GM21717 (cell line): Measurements from ENCODE around the gene SOX8.

Experiments
- ATAC-seq: cut with Tn5 transposase; IDR thresholded peaks from one replicate; pipeline ENCODE4 v1.9.1; 2021; ENCODE audit warnings: mild to moderate bottlenecking, moderate library complexity; ENCODE audit not compliant: unreplicated experiment

SOX8 gene

DNA sequence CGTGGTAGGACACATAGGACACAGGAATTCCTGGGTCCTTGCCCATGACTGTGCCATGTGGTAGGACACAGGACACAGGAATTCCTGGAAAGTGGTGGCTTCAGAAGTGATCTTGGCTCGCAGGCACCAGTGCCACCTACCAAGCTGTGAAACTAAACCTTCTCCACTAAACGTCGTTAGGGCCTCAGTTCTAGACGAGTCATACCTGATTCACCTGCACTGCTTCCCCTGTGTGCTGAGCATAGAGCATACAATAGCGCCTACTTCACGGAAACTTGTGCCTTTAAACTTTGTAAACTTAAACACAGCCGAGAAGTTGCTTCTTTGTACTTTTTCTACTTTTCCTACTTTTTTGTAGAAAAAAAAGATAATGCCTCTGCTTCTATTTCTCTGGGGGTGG lies 4.8 kb downstream of the SOX8 start:
- no peak for ATAC-seq

DNA sequence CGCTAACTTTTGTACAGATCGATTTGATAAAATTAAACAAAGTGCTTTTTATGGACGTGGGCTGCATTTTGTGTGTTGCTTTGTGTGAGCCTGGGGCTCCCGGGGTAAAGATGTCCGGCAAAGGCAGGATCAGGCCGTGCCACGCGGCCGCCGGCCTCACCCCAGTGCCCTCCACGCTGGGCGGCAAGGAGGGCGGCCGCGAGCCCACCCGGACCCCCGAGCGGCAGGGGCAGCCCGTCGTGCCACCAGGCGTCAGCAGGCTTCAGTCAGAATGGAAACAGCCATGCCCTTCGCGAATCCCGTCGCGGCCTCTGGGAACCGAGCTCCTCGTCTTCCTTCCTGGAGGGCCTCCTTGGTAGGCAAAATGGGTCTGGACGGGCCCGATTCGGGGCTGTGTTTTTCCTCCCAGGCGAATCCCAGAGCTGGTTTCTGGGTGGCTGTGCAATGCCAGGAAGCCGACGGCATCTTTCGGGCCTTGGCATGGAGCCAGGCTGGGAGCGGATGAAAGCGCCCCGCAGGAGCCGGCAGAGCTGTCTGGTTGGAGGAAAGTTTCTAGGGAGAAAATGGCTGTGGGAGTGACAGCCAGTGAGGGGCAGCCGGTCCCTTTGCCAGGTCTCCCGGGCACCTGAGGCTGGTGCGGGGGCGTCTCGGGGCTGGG lies 5.5 kb downstream of the SOX8 start:
- no peak for ATAC-seq

DNA sequence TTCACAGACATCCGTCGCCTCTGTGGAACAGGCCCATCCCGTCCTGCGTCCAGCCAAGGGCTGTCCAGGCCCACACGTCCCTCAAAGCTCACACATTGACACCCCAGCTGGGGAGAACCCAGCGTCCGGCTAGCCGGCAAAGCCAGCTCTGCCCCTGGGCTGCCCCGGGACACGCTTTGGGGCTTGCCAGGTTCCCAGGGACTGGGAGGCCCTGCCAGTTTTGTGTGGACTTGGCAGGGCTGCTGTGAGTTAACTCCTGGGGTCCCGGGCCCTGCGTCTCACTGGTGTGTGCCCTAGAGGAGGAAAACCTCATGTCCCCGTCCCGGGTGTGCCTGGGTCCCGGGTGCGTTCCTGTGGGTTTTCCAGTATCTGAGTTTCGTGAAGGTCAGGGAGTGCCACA lies 6.3 kb downstream of the SOX8 start:
- ATAC-seq = no peak

DNA sequence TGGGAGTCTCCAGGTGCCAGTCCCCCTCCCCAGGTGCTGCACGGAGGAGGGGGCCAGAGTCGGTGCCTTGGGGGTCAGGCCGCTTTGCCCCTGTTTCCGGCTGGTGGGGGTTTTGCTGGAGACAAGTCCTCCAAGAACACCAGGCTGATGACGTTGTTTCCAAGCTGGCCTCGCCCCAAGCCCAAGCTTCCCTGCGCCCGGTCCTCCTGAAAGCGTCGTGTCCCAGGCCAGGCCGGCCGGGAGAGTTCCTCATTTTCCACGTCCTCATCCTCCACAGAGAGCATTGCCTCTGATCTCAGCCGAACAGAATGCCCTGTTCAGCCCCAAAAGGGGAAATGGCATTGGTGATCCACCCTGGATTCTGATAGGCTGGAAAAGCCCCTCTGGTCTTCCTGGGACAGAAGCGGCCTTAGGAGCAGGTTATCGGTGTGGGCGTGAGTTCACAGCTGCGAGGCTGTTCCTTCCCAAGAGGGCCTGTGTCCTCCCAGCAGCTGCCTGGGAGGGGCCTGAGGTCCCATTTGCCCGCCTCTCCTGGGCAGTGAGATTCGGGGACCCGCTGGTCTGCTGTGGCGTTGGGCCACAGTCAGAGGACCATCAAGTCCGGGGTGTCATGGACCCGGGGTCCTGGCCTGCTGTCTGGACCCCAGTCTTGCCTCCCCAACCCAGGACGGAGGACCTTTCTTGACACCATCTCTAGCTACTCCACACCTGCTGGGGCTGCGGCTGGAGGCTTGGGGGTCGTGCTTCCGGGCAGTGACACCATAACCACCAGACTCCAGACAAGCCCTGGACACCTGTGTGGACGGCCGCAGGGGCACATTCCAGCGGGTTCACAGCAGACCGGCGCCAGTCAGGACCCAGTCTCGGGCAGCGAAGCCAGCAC lies 7.1 kb downstream of the SOX8 start:
- ATAC-seq = no peak

DNA sequence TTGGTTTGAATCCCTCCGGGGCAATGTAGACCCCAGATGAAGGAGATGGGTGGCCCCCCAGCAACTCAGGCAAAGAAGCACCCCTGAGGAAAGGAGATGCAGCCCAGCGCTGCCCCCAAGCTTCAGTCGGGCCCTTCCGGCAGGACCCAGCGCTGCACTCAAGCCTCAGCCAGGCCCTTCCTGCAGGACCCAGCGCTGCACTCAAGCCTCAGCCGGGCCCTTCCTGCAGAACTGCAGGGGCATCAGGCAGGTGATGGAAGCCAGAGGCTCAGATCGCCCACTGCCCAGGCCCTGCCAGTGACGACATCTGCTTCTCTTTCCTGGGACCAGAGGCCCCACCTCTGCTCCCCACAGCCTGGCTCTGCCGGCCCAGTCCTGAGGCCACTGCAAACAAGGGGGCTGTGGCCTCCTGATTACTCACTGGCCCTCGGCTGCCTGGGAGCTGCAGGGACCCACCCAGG lies 7.8 kb downstream of the SOX8 start:
- ATAC-seq = no peak

DNA sequence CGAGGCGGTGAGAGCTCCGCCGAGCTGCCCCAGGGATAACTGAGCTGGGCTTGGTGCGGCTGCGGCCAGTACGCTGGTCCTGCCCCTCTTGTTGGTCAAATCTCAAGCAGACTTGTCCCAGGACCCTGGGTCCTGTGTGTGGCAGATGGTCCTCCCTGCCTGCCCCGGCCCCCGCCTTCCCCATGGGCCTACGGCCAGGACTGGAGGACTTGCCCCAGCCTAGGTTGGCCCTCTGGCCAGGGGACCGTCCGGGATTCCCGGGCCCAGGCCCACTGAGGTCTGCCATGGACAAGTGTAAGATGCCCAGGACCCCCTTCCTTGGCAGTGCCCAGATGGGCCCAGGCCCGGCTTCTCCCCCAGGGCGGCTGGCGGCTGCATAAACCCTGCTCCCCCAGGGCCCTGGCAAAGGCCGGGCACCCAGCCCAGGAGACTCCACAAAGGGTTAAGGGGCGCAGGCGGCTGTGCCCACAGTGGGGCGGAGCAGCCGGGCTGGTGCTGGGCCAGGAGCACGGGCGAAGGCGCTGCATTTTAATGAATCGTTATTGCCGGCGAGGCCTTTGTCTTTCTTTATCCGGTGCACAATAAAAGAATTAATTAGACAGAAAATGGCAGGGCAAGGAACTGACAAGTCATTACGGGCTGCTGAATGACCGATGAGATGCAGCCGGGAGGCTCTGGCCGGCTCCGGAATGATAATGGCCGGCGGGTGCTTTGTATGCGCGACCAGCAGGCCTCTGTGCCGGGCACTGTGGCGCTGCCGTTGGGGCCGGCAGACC lies 9.1 kb downstream of the SOX8 start:
- ATAC-seq = no peak

DNA sequence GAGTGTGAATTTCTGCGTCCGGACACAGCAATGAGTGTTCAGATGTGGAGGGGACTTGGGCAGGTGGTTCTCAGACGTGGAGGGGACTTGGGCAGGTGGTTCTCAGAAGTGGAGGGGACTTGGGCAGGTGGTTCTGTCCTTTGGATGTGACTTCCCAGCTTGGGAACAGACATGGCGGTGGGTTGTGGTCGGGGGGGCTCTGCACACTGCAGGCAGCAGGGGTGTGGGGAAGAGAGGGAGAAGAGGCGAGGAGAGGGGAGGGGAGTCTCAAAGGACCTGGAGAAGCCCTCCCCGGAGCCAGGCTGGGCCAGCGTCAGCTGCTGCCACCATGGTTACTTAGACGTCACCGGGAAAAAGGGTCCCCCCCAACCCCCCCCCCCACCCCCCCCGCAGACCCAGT lies 9.8 kb downstream of the SOX8 start:
- no peak for ATAC-seq

DNA sequence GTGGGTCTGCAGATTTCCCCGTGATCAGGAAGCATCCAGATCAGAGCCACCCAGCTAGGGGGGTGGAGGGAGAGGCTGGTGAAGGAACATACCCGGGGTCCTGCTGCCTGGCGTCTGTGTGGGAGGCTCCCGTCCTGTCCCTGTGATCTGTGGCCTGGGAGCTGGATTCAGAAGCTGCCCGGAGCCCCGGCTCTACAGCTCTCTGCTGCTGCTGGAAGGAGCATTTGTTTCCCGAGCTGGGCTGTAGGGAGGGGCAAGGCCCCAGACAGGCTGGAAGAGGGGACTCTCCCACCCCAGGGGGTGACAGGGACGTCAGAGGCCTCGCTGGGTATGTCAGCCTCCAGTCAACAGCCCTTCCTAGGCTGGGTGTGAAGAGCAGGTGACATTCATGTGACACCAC lies 10.2 kb downstream of the SOX8 start:
- ATAC-seq = no peak

DNA sequence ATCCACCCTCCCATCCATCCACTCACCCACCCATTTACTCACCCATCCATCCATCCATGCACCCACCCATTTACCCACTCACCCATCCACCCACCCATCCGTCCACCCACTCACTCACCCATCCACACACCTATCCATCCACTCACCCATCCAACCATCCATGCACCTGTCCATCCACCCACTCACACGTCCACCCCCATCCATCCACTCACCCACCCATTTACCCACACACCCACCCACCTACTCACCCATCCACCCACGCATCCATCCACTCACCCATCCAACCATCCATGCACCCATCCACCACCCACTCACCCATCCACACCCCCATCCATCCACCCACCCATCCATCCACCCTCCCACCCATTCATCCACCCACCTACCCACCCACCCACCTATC lies 12.2 kb downstream of the SOX8 start:
- ATAC-seq = no peak

DNA sequence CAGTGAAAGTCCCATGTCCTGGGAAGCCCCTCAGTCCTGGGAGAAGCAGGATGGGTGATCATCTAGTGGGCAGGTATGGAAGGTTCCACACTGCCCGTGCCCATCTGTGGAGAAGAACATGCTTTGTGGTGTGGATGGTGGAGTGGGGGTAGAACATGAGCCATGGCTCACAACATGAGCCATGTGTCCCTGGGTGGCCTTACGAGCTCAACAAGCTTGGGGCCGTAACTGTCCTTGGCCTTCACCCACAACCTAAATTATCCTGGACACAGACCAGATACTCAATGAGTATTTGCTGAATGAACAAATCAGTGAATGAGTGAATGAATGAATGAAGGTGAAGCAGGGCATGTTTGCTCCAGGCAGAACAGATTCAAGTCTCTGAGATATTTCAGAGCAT lies 13.5 kb downstream of the SOX8 start:
- no peak for ATAC-seq

DNA sequence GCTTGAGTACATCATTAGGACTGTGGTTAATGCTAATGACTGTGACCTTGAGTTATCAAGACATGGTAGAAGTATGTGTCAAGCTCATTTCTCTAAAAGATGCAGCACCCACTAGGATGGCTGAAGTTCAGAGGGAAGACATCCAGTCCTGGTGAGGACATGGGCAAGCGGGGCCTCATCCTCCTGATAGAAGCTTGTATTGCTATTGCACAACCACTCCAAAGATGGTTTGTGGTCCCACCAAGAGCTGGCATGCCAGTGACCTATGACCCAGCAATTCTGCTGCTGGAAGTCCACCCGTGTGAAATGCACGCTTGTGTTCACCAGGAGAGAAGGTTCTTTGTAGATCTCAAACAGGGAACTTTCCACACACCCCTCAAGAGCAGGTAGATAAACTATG lies 14.2 kb downstream of the SOX8 start:
- ATAC-seq = no peak

DNA sequence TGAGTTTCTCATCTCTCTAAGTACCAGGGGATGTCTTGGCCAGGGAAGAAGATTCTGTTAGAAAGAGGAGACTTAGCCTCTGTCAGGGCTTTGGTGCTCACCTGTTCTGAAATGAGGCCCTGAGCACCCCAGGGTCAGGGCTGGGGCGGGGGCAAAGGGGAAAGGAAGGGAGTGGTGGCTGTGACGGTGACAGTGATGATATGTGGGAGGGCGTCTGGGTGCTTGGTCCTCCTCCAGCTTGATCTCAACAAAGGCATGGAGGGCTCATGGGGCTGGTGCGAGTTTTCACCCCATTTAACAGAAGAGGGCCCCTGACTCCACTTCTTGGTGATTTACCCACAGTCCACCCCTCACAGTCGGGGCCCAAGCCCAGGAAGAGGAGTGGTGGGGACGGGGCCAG lies 15.1 kb downstream of the SOX8 start:
- no peak for ATAC-seq

DNA sequence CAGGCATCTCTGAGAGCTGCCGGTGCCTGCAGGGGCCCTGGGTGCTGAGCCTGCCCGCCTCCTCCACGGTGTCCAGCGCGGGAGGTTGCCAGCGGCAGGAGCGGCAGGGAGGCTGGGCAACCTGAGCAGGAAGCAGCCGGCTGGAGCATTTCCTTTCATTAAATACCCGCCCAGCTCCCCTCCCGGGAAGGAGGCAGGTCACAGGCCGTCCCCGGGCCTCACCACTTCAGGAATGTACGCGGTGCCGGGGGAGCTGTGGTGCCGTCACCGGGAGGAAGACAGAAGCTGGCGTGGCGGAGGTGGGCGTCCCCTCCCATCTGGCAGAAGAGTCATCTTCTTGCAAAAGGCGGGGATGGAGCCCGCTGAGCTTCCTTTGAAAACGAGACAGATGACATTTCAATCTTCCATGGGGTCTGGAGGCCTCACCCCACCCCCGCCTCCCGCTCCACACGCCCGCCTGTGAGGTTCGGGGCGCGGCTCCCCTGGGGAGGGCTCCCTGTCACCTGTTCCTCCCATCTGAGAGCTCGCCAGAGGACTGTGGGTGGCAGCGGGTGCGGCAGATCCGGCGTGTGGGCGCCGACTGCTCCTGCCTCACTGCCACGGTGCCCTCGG lies 16.0 kb downstream of the SOX8 start:
- ATAC-seq = no peak

DNA sequence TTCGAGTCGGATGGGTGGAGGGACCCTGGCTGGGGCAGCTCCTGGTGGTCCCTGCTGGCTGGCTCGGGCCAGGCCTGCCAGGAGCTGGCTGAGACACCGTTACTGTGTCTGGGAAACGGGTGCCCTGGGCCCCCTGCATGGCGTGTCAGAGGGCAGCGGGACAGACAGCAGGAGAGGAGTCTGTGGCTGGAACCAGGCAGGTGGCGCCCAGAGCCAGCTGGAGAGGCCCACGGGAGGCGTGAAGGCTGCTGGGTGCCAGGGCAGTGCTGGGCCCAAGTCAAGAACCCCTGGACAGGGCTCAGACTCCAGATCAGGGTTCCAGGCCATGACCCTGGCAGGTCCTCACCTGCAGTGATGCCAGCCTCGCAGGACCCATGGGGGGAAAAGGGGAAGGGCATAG lies 16.6 kb downstream of the SOX8 start:
- no peak for ATAC-seq

DNA sequence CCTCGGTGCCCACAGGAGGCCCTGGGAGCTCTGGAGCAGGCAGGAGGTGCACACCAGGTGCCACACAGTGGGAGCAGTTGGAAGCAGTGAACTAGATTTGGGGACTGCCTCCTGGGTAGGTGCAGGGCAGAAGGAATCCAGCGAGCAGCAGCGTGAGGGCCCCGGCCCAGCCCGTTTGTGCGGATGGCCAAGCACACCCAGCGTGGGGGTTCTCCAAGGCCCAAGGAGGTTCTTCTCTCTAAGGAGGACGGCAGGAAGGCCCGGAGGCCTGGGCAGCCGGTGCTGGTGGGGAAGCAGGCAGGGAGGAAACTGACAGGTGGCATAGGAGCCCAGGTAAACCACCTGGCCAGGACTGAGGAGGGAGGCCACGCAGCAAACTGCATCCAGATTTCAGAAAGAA lies 17.0 kb downstream of the SOX8 start:
- ATAC-seq = no peak

DNA sequence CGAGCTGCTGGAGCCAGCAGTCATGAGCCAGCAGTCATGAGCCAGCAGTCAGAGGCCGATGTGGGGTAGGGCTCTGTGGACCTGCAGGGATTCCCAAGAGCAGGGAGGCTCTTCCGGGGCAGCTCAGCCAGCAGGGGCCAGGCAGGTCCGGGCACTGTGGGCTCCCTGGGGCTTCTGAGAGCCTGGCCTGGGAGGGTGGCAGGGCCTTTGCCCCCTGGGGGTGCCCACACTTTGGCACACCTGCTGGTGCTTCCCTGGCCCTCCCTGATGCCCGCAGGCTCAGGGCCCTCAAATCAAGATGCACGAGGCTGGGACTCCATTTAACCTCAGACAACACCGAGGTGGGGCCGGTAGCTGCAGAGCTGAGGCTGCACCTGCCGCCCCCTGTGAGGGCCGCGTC lies 18.1 kb downstream of the SOX8 start:
- ATAC-seq = no peak

DNA sequence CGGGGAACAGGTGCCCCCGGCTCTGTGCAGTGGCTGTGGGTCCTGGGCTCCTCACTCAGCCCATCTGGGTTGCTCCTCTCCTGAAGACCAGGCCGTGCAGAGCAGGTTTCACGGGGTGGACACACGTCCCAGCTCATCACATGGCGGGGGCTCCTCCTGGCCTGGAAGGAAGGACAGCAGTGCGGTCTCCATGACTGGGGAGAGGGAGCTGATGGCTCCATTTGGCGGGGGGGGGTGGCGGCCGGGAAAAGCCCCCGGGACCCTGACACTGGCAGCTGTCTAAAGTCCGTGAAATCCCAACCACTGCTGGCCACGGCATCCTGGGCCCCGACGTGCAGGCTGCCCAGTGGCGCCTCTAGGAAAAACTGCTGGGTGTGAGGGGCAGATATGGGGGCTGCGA lies 19.0 kb downstream of the SOX8 start:
- no peak for ATAC-seq

DNA sequence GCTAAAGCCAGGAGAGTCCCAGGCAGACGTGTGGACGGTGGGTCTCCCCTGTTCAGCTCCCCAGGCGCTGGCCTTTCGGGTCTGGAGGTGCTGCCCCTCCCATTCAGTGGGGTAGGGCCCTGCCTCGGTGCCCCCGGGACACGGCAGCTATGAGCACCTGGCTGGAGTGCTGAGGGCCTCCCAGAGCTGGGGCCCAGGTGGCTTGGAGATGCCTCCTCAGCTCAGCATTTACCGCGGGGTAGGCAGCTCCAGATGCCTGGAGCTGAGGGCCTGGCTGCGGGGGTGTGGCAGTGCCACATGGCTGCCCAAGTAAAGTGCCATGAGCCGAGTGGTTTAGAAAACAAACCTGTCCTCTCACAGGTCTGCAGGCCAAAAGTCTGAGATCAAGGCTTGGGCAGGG lies 19.5 kb downstream of the SOX8 start:
- no peak for ATAC-seq

DNA sequence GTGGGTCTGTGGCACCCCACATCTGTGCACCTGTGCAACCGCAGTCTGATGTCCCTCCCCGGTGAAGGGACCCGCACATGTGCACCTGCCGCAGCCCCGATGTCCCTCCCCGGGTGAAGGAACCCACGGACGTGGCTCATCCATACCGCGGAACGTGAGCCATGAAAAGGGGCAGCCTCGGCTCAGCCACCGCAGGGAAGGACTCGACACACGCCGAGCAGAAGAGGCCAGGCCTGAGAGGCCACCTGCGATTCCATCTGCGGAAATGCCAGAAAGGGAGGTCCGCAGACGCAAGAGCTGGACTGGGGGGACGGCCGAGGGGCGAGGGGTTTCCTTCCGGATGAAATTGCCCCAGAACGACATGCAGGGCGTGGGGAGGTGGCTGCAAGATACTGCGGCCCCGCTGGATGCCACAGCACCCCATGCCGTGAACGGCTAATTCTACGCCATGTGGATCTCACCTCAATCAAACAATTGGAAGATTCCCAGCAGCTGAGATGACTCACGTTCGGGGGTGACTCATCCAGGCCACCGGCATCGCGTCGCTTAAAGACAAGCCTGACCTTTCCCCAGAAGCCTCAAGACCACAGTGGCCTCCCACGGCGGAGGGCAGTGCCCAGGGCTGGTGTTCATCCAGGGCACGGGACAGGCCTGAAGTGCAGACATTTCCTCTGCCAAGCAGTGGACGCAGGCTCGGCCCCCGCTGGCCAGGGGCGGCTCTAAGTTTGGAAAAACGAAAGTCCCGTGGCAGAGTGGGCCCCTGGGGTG lies 21.0 kb downstream of the SOX8 start:
- no peak for ATAC-seq
